ENCODE data around the gene RASL10A.

RASL10A gene

DNA sequence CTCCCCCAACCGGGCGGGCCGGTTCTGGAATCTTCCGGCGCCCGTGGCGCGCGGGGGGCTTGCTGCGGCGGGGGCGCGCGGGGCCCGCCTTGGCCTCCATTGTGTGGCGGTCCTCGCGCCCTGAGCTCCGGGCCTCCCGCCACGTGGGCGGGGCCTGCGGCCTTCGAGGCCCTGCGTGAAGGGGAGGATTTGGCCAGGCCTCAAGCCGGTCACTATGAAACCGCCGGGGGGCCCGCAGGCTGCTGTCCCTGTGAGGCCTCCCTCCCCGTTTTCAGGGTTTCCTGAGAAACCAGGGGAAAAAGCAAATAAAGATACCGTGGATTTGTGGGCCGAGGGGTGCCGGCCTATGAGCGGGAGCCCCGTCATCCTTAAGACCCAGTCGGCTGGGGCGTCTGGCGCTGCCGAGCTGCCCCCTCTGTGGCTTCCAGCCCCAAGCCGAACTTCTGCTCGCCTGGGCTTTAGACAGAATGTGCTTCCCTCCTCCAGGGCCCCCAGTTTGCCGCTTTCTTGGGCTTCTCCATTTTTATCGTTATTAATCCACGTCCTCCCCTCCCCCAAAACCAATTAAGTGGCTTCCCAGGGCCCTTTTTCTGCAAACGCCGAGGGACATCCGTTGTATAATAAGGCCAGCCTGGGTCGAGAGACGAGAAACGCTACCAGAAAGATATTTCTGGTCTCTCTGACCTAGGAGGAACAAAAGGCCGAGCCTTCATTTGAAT is 46.8 kb downstream of the RASL10A start:
- TF ChIP-seq FOXP2 (optimal IDR thresholded peaks at IDR 0.05; ENCODE audit: borderline replicate concordance, extremely low read depth, extremely low read length, insufficient read depth) (no peak), SIN3A (IDR thresholded peaks at IDR 0.05; ENCODE audit: borderline replicate concordance, insufficient read depth, low read length) (0 out of 2 replicates have a peak, but pooled peaks have one; percentile 8)
- TF ChIP-seq, protein P1, sequence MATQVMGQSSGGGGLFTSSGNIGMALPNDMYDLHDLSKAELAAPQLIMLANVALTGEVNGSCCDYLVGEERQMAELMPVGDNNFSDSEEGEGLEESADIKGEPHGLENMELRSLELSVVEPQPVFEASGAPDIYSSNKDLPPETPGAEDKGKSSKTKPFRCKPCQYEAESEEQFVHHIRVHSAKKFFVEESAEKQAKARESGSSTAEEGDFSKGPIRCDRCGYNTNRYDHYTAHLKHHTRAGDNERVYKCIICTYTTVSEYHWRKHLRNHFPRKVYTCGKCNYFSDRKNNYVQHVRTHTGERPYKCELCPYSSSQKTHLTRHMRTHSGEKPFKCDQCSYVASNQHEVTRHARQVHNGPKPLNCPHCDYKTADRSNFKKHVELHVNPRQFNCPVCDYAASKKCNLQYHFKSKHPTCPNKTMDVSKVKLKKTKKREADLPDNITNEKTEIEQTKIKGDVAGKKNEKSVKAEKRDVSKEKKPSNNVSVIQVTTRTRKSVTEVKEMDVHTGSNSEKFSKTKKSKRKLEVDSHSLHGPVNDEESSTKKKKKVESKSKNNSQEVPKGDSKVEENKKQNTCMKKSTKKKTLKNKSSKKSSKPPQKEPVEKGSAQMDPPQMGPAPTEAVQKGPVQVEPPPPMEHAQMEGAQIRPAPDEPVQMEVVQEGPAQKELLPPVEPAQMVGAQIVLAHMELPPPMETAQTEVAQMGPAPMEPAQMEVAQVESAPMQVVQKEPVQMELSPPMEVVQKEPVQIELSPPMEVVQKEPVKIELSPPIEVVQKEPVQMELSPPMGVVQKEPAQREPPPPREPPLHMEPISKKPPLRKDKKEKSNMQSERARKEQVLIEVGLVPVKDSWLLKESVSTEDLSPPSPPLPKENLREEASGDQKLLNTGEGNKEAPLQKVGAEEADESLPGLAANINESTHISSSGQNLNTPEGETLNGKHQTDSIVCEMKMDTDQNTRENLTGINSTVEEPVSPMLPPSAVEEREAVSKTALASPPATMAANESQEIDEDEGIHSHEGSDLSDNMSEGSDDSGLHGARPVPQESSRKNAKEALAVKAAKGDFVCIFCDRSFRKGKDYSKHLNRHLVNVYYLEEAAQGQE (IDR thresholded peaks at IDR 0.05; ENCODE audit: insufficient read depth in 1 of 2, low read depth in 2 of 2, low read length in 2 of 2) = peak in 1 of 2 experiments; percentile 4; a peak in 1 of 4 replicates

DNA sequence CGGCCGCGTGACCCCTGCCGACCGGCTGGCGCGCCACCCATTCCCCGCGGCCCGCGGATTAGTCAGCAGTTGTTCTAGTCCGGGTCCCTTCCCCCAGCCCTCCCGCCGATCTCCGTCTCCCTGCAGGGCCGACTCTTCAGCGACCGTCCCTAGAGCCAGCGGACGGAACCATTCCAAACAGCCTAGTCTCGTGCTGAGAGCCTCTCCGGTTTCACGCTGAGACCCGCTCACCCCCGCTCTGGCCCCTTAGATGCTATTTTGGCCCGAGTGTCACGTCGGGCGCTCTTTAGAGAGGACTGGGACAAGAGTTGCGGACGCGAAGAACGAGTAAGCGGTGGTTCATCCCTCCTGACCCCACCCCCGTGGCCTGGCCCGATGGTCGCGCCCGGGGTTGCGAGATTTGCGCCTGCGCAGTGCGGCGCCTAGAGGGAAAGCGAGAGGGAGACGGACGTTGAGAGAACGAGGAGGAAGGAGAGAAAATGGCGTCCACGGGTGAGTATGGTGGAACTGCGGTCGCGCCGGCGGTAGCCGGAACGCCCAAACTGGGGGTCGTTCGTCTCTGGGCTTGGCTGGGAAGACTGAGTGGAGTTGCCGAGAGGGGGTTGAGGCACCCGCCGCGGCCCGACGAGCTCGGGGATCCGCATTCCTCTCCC is 47.5 kb downstream of the RASL10A start, which contains the start of the genes EWSR1 and RHBDD3:
EWSR1 (plus strand) TSS at position 411 of the 653 bp plus-strand sequence; CDS start at position 480, 69 bp downstream.
RHBDD3 (minus strand) TSS at position 124 of the 653 bp plus-strand sequence. CDS start 2,355 bp downstream, outside the sequence.
- TF ChIP-seq, protein P1 (IDR thresholded peaks at IDR 0.05; ENCODE audit: insufficient read depth in 1 of 2, low read depth in 2 of 2, low read length in 2 of 2) = peak in 1 of 2 experiments; percentile 40; a peak in 1 of 4 replicates
- peak; percentile 62 for TF ChIP-seq POLR2AphosphoS5 (IDR thresholded peaks at IDR 0.05; ENCODE audit: low read depth, low read length)
- TF ChIP-seq FOXP2 (optimal IDR thresholded peaks at IDR 0.05; ENCODE audit: borderline replicate concordance, extremely low read depth, extremely low read length, insufficient read depth) = peak; percentile 70
- 0 out of 2 replicates have a peak, but pooled peaks have one; percentile 52 for TF ChIP-seq SIN3A (IDR thresholded peaks at IDR 0.05; ENCODE audit: borderline replicate concordance, insufficient read depth, low read length)
- TF ChIP-seq TAF1 (IDR thresholded peaks at IDR 0.05; ENCODE audit: borderline replicate concordance, insufficient read depth, low read length) = peak; percentile 86; the same call in 1 of the 2 replicates

GRCh38 chr22:29267462-29267857 is 48.0 kb downstream of the RASL10A start:
- TF ChIP-seq TAF1 (IDR thresholded peaks at IDR 0.05; ENCODE audit: borderline replicate concordance, insufficient read depth, low read length) = no peak
- no peak for TF ChIP-seq FOXP2 (optimal IDR thresholded peaks at IDR 0.05; ENCODE audit: borderline replicate concordance, extremely low read depth, extremely low read length, insufficient read depth)
- TF ChIP-seq, protein P1 (IDR thresholded peaks at IDR 0.05; ENCODE audit: insufficient read depth in 1 of 2, low read depth in 2 of 2, low read length in 2 of 2) = no peak
- TF ChIP-seq POLR2AphosphoS5 (IDR thresholded peaks at IDR 0.05; ENCODE audit: low read depth, low read length) = no peak
- no peak for TF ChIP-seq SIN3A (IDR thresholded peaks at IDR 0.05; ENCODE audit: borderline replicate concordance, insufficient read depth, low read length)

DNA sequence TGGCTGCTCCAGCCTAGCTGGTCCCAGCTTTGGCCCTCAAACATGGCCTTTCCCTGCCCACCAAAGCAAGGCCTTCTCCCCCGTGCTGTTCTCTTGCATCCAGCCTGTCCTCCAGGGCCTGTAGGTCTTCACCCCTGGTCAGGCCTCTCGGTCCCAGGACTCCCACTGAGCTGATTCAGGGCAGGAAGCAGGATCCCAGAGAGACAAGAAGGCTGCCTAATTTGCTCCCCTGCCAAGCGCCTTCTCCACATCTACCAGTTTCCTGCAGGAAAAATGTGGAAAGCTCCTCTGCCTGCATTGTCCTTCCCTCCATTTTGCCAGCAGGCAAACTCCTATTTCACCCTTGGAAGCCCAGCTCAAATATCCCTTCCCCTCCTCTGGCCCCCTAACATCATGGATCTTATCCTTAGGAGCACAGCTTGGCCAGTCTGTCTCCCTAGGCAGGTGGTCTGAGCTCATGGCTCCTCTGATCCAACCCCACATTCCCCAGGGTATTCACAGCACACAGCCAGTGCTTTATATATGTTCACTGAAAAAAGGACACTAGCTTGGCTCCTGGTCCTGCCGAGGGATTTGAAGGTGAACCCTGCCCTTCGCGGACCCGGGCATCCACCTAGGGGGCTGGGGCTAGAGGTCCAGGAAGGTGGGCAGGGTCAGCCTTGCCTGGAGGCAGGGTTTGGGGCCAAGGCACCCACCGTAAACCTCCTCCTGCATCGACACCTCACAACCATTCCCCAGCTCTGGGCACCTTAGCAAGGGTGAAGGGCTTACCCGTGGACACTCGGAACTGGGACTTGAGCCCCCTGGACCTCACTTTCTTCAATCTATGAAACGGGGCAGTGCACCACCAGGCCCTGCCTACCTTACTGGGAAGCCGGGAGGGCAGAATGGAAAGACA is 48.7 kb downstream of the RASL10A start:
- no peak for TF ChIP-seq SIN3A (IDR thresholded peaks at IDR 0.05; ENCODE audit: borderline replicate concordance, insufficient read depth, low read length)
- no peak for TF ChIP-seq POLR2AphosphoS5 (IDR thresholded peaks at IDR 0.05; ENCODE audit: low read depth, low read length)
- no peak for TF ChIP-seq TAF1 (IDR thresholded peaks at IDR 0.05; ENCODE audit: borderline replicate concordance, insufficient read depth, low read length)
- TF ChIP-seq, protein P1 (IDR thresholded peaks at IDR 0.05; ENCODE audit: insufficient read depth in 1 of 2, low read depth in 2 of 2, low read length in 2 of 2) = no peak
- TF ChIP-seq FOXP2 (optimal IDR thresholded peaks at IDR 0.05; ENCODE audit: borderline replicate concordance, extremely low read depth, extremely low read length, insufficient read depth) = no peak

Data from PFSK-1 (cell line).